Neural cell (in vitro differentiated cells): ENCODE measurements around the gene MMP19. TPM values are rescaled to one million over a fixed set of nuclear protein-coding genes. Genes with fewer than 3 reads are reported as not detected.
"Not testable (repeated sequence)": the region's sequence is repeated elsewhere in the genome, so short reads cannot be mapped to it uniquely, and the experiment has no call there.

Experiments
- H2AFZ ChIP-seq: fragments of 200-600, 300-800 bp; sonication (generic), shearing (Covaris generic); 2 replicates; pipeline ENCODE4 v1.6.0; 2014; ENCODE audit warnings: low read depth, mild to moderate bottlenecking, antibody characterized with exemption, low read length, moderate library complexity
- H3F3A ChIP-seq: fragments of 200-600 bp; shearing (Covaris generic); 2 replicates; pipeline ENCODE4 v1.6.1; 2016; ENCODE audit warnings: mild to moderate bottlenecking, moderate library complexity, mixed read lengths, antibody characterized with exemption, low read length; ENCODE audit not compliant: insufficient read depth, poor library complexity, severe bottlenecking
- H3K27ac ChIP-seq: fragments of 200-600, 300-800 bp; sonication (generic), shearing (Covaris generic); 2 replicates; pipeline ENCODE4 v1.5.1; 2014; ENCODE audit warnings: mild to moderate bottlenecking, low read length, moderate library complexity
- H3K27me3 ChIP-seq: fragments of 300-800, 200-600 bp; sonication (generic), shearing (Covaris generic); 2 replicates; pipeline ENCODE4 v1.6.0; 2014; ENCODE audit warnings: mild to moderate bottlenecking, low read depth, low read length, moderate library complexity; ENCODE audit not compliant: insufficient read depth
- H3K36me3 ChIP-seq: fragments of 300-800, 200-600 bp; sonication (generic), shearing (Covaris generic); 2 replicates; pipeline ENCODE4 v1.5.1; 2014; ENCODE audit warnings: mild to moderate bottlenecking, antibody characterized with exemption, low read length, moderate library complexity; ENCODE audit not compliant: insufficient read depth
- H3K4me2 ChIP-seq: fragments of 300-800, 200-600 bp; sonication (generic), shearing (Covaris generic); 2 replicates; pipeline ENCODE4 v1.6.0; 2014; ENCODE audit warnings: mild to moderate bottlenecking, low read length
- H3K4me3 ChIP-seq: fragments of 300-800, 200-600 bp; sonication (generic), shearing (Covaris generic); 2 replicates; pipeline ENCODE4 v1.5.1; 2014; ENCODE audit warnings: mild to moderate bottlenecking, low read length, moderate library complexity
- H3K79me2 ChIP-seq: fragments of 200-600 bp; shearing (Covaris generic); replicated peaks from 2 replicates; pipeline ENCODE4 v1.6.0; 2014; ENCODE audit warnings: mild to moderate bottlenecking, low read length, moderate library complexity; ENCODE audit not compliant: insufficient read depth
- H3K9ac ChIP-seq: fragments of 300-800, 200-600 bp; sonication (generic), shearing (Covaris generic); 2 replicates; pipeline ENCODE4 v1.6.1; 2016; ENCODE audit warnings: mild to moderate bottlenecking, low read length, mixed read lengths
- H3K9me2 ChIP-seq: fragments of 200-600 bp; shearing (Covaris generic); 2 replicates; pipeline ENCODE4 v1.6.1; 2016; ENCODE audit warnings: mild to moderate bottlenecking, low read length, mixed read lengths; ENCODE audit not compliant: insufficient read depth
- H3K9me3 ChIP-seq: fragments of 200-600, 300-800 bp; sonication (generic), shearing (Covaris generic); 2 replicates; pipeline ENCODE4 v1.6.1; 2016; ENCODE audit warnings: mild to moderate bottlenecking, mixed run types, low read length, moderate library complexity, mixed read lengths
- H4K20me1 ChIP-seq: fragments of 200-600 bp; shearing (Covaris generic); 2 replicates; pipeline ENCODE4 v1.6.1; 2016; ENCODE audit warnings: mild to moderate bottlenecking, mixed run types; ENCODE audit not compliant: insufficient read depth
- CTCF ChIP-seq: fragments of 450-650 bp; IDR thresholded peaks from 2 replicates; pipeline ENCODE4 v1.5.1; 2014; ENCODE audit warnings: antibody characterized with exemption, mild to moderate bottlenecking, moderate library complexity; ENCODE audit not compliant: poor library complexity, severe bottlenecking
- EP300 ChIP-seq: fragments of 450-650 bp; conservative IDR thresholded peaks from 2 replicates; pipeline ENCODE4 v1.6.1; 2014; ENCODE audit warnings: antibody characterized with exemption, mild to moderate bottlenecking, moderate library complexity; ENCODE audit not compliant: poor library complexity, severe bottlenecking
- EZH2 ChIP-seq: fragments of 200-600, 300-800 bp; shearing (Covaris generic), sonication (generic); IDR thresholded peaks from 2 replicates; pipeline ENCODE4 v1.6.1; 2014; ENCODE audit warnings: antibody characterized with exemption, low read length, borderline replicate concordance, mild to moderate bottlenecking; ENCODE audit not compliant: insufficient read depth, poor library complexity, severe bottlenecking
- MXI1 ChIP-seq: fragments of 450-650 bp; conservative IDR thresholded peaks from 2 replicates; pipeline ENCODE4 v1.6.1; 2014; ENCODE audit warnings: antibody characterized with exemption, mild to moderate bottlenecking; ENCODE audit not compliant: poor library complexity, severe bottlenecking
- POLR2AphosphoS5 ChIP-seq: IDR thresholded peaks from 2 replicates; pipeline ENCODE4 v1.6.1; 2012
- RAD21 ChIP-seq: fragments of 450-650 bp; conservative IDR thresholded peaks from 2 replicates; pipeline ENCODE4 v1.6.1; 2014; ENCODE audit warnings: antibody characterized with exemption, mild to moderate bottlenecking, moderate library complexity
- REST ChIP-seq: IDR thresholded peaks from 2 replicates; pipeline ENCODE4 v1.6.1; 2012; ENCODE audit warnings: borderline replicate concordance
- SMC3 ChIP-seq: fragments of 450-650 bp; conservative IDR thresholded peaks from 2 replicates; pipeline ENCODE4 v1.6.1; 2014; ENCODE audit warnings: antibody characterized with exemption, mild to moderate bottlenecking, moderate library complexity; ENCODE audit not compliant: poor library complexity
- TAF1 ChIP-seq: IDR thresholded peaks from 2 replicates; pipeline ENCODE4 v1.6.1; 2012; ENCODE audit warnings: low read depth
- polyA plus RNA-seq: library from polyadenylated mRNA; depleted of rRNA; stranded (reverse); fragments of >200 nt; gene quantifications from 2 replicates; pipeline ENCODE4 v1.2.3, GENCODE V29; 2014

Gene MMP19
- polyA plus RNA-seq, 1 donor from 2014 or later, result not detected

- Histone ChIP-seq H3F3A (no peaks in the 10 kb centered on the region), H3K27me3 (no peaks in the 10 kb centered on the region), H3K9me2 (no peaks in the 10 kb centered on the region), H3K9ac (no peak overlapping the region), H3K36me3 (no peaks in the 10 kb centered on the region), H2AFZ (no peak overlapping the region), H3K4me2 (no peak overlapping the region), H3K27ac (no peak overlapping the region), H3K9me3 (peaks cover 4% of the 10 kb centered on the region), H3K4me3 (no peak overlapping the region), H3K79me2 (no peaks in the 10 kb centered on the region), H4K20me1 (no peaks in the 10 kb centered on the region)
- TF ChIP-seq POLR2AphosphoS5 (no peak), SMC3 (no peak), TAF1 (no peak), RAD21 (no peak), EP300 (no peak), REST (no peak), CTCF (no peak), MXI1 (no peak), EZH2 (no peak)
Observed at GRCh38 chr12:55865327-55865726, 22.6 kb upstream of the MMP19 start.

- H3K4me2 ChIP-seq, H3K27me3 ChIP-seq, H3K9me2 ChIP-seq, H3F3A ChIP-seq, H3K9me3 ChIP-seq, H3K9ac ChIP-seq, H4K20me1 ChIP-seq, H2AFZ ChIP-seq, H3K27ac ChIP-seq, H3K36me3 ChIP-seq, H3K4me3 ChIP-seq, H3K79me2 ChIP-seq: not testable (repeated sequence)
Observed at GRCh38 chr12:55862931-55863330, 20.2 kb upstream of the MMP19 start.

- no peaks in the 10 kb centered on the region for H3K27me3 ChIP-seq
- no peak for TF ChIP-seq POLR2AphosphoS5
- TF ChIP-seq REST, result no peak
- no peak for TF ChIP-seq CTCF
- no peak for TF ChIP-seq RAD21
- no peak for TF ChIP-seq TAF1
- no peak for TF ChIP-seq EZH2
- TF ChIP-seq EP300, result no peak
- H3K79me2 ChIP-seq, result no peaks in the 10 kb centered on the region
- no peak overlapping the region for H2AFZ ChIP-seq
- H3K36me3 ChIP-seq, result no peaks in the 10 kb centered on the region
- no peaks in the 10 kb centered on the region for H3K9me2 ChIP-seq
- H3F3A ChIP-seq, result no peaks in the 10 kb centered on the region
- H3K27ac ChIP-seq, result no peak overlapping the region
- H3K9me3 ChIP-seq, result peaks cover 4% of the 10 kb centered on the region
- no peaks in the 10 kb centered on the region for H4K20me1 ChIP-seq
- H3K4me3 ChIP-seq, result no peak overlapping the region
- H3K4me2 ChIP-seq, result no peak overlapping the region
- no peak overlapping the region for H3K9ac ChIP-seq
Observed at GRCh38 chr12:55862286-55862685, 19.6 kb upstream of the MMP19 start.
